DND-41 (cell line): ENCODE results near the gene ING4.

Experiments used
- CTCF ChIP-seq: IDR thresholded peaks from 2 replicates; pipeline ENCODE4 v1.5.1; 2012; ENCODE audit warnings: borderline replicate concordance, low read length, moderate library complexity, mild to moderate bottlenecking; ENCODE audit not compliant: poor library complexity, severe bottlenecking; ENCODE audit errors: extremely low read depth
- EZH2 ChIP-seq: IDR thresholded peaks from 3 replicates; pipeline ENCODE4 v1.6.1; 2012; ENCODE audit warnings: borderline replicate concordance, low read depth, mild to moderate bottlenecking, moderate library complexity, low read length, inconsistent platforms; ENCODE audit not compliant: severe bottlenecking

- TF ChIP-seq CTCF (no peak), EZH2 (no peak)
Measured at GRCh38 chr12:6676962-6677361, 14.0 kb upstream of the ING4 start.
